GM12891 (cell line): Measurements from ENCODE around the gene HS6ST2.
A peak's percentile ranks its signal among the peaks of the same experiment; 100 is the strongest.

Source experiments
- DNase-seq: peaks from one replicate; pipeline ENCODE4 v3.0.0; 2011; ENCODE audit warnings: low spot score; ENCODE audit not compliant: insufficient read length
- FAIRE-seq: peaks from 2 replicates; lab custom pipeline; 2011; peaks lifted over from hg19 to GRCh38; lab: Jason Lieb, UNC
- PAX5 ChIP-seq: IDR thresholded peaks from 2 replicates; pipeline ENCODE4 v1.6.1; 2011; ENCODE audit warnings: low read length, moderate library complexity, mild to moderate bottlenecking; ENCODE audit not compliant: insufficient read depth, severe bottlenecking
- POLR2A ChIP-seq: IDR thresholded peaks from 2 replicates; pipeline ENCODE4 v1.6.1; 2011; ENCODE audit warnings: low read depth, low read length, control low read depth
- POLR2AphosphoS5 ChIP-seq: IDR thresholded peaks from 2 replicates; pipeline ENCODE4 v1.6.1; 2011; ENCODE audit warnings: low read depth, low read length, control low read depth
- POU2F2 ChIP-seq: IDR thresholded peaks from 2 replicates; pipeline ENCODE4 v1.6.1; 2011; ENCODE audit warnings: low read depth, mild to moderate bottlenecking, control low read depth, low read length, moderate library complexity
- SPI1 ChIP-seq: IDR thresholded peaks from 2 replicates; pipeline ENCODE4 v1.6.1; 2011; ENCODE audit warnings: low read depth, low read length, control low read depth
- TAF1 ChIP-seq: IDR thresholded peaks from 2 replicates; pipeline ENCODE4 v1.6.1; 2011; ENCODE audit warnings: low read depth, low read length, control low read depth

HS6ST2 gene

GRCh38 chrX:132639446-132639845 lies 319.0 kb downstream of the HS6ST2 start:
- no peak for FAIRE-seq

GRCh38 chrX:132638313-132638712 lies 320.1 kb downstream of the HS6ST2 start:
- TF ChIP-seq PAX5 (no peak), POU2F2 (no peak), POLR2A (no peak), POLR2AphosphoS5 (no peak), TAF1 (no peak), SPI1 (no peak)
- DNase-seq (no peak), FAIRE-seq (peak; percentile 26)

More at GRCh38 chrX:132639446-132639845, 319.0 kb downstream of the HS6ST2 start:
- TF ChIP-seq PAX5 (no peak), SPI1 (no peak), POLR2A (no peak), POU2F2 (no peak), TAF1 (no peak), POLR2AphosphoS5 (no peak)
- DNase-seq = no peak

- DNase-seq (no peak), FAIRE-seq (no peak)
- TF ChIP-seq POLR2A (no peak), POLR2AphosphoS5 (no peak), PAX5 (no peak), TAF1 (no peak), SPI1 (no peak), POU2F2 (no peak)
These were observed 322.3 kb downstream of the HS6ST2 start for GRCh38 chrX:132636080-132636479.

GRCh38 chrX:132634521-132634920 lies 323.9 kb downstream of the HS6ST2 start:
- DNase-seq (no peak), FAIRE-seq (no peak)
- TF ChIP-seq POLR2AphosphoS5 = no peak
- TF ChIP-seq POLR2A = no peak
- TF ChIP-seq POU2F2 = no peak
- no peak for TF ChIP-seq PAX5
- TF ChIP-seq SPI1 = no peak
- TF ChIP-seq TAF1 = no peak

- DNase-seq (no peak), FAIRE-seq (peak; percentile 57)
- TF ChIP-seq POU2F2 (no peak), SPI1 (no peak), PAX5 (no peak), TAF1 (no peak), POLR2AphosphoS5 (no peak), POLR2A (no peak)
These were observed 326.7 kb downstream of the HS6ST2 start for GRCh38 chrX:132631579-132632232.

GRCh38 chrX:132624466-132624865 lies 334.0 kb downstream of the HS6ST2 start:
- no peak for DNase-seq
- TF ChIP-seq SPI1 = no peak
- no peak for TF ChIP-seq POLR2AphosphoS5
- TF ChIP-seq POLR2A = no peak
- TF ChIP-seq PAX5 = no peak
- TF ChIP-seq POU2F2 = no peak
- TF ChIP-seq TAF1 = no peak
- FAIRE-seq = no peak

- FAIRE-seq = no peak
- TF ChIP-seq TAF1 (no peak), POU2F2 (no peak), PAX5 (no peak), SPI1 (no peak), POLR2AphosphoS5 (no peak), POLR2A (no peak)
- DNase-seq = no peak
These were observed 334.5 kb downstream of the HS6ST2 start for GRCh38 chrX:132623942-132624341.

GRCh38 chrX:132623300-132623699 lies 335.1 kb downstream of the HS6ST2 start:
- FAIRE-seq (no peak), DNase-seq (no peak)
- no peak for TF ChIP-seq POLR2AphosphoS5
- TF ChIP-seq TAF1 = no peak
- no peak for TF ChIP-seq PAX5
- peak; percentile 40; the same call in 1 of the 2 replicates for TF ChIP-seq SPI1
- no peak for TF ChIP-seq POU2F2
- no peak for TF ChIP-seq POLR2A

- peak; percentile 75 for FAIRE-seq
- no peak for DNase-seq
- no peak for TF ChIP-seq POU2F2
- no peak for TF ChIP-seq PAX5
- TF ChIP-seq POLR2A = no peak
- no peak for TF ChIP-seq SPI1
- no peak for TF ChIP-seq TAF1
- no peak for TF ChIP-seq POLR2AphosphoS5
These were observed 336.3 kb downstream of the HS6ST2 start for GRCh38 chrX:132622130-132622529.

GRCh38 chrX:132618810-132619209 lies 339.6 kb downstream of the HS6ST2 start:
- no peak for FAIRE-seq
- TF ChIP-seq POLR2AphosphoS5 (no peak), PAX5 (no peak), POU2F2 (no peak), TAF1 (no peak), POLR2A (no peak), SPI1 (no peak)

More at GRCh38 chrX:132618810-132619209, 339.6 kb downstream of the HS6ST2 start:
- no peak for DNase-seq
